Skin of body (tissue), 2 donors: Measurements from ENCODE around the gene PHKG2. TPM values are rescaled to one million over a fixed set of nuclear protein-coding genes. Genes with fewer than 3 reads are reported as not detected.

Experiments
- DNase-seq: peaks from one replicate; lab custom pipeline; 2025; lab: John Stamatoyannopoulos, UW
- total RNA-seq: library from RNA; depleted of rRNA; stranded (reverse); fragments of >200 nt; gene quantifications from one replicate; pipeline ENCODE4 v1.2.3, GENCODE V29; 2014

PHKG2 gene
- total RNA-seq, 1 donor from 2014 or later = 13.6 TPM

DNA sequence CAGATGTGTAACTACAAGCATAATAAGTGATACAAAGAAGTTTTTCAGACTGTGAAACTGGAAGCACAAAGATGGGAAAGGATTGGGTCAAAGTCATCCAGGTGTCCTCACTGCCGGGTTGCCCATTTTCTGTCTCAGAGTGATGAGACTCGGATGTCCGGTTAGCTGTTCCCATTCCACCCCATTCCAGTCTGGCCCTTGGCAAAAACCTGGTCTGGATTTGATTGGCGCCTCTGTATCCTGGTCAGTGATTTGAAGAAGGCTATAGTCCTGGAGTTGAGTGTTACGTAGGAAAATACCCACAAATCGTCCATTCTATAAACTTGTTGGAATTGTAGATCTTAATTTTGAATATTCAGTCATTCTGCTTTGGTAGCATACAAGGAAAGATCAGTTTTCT, 19.9 kb upstream of the PHKG2 start:
- no peak for DNase-seq

DNA sequence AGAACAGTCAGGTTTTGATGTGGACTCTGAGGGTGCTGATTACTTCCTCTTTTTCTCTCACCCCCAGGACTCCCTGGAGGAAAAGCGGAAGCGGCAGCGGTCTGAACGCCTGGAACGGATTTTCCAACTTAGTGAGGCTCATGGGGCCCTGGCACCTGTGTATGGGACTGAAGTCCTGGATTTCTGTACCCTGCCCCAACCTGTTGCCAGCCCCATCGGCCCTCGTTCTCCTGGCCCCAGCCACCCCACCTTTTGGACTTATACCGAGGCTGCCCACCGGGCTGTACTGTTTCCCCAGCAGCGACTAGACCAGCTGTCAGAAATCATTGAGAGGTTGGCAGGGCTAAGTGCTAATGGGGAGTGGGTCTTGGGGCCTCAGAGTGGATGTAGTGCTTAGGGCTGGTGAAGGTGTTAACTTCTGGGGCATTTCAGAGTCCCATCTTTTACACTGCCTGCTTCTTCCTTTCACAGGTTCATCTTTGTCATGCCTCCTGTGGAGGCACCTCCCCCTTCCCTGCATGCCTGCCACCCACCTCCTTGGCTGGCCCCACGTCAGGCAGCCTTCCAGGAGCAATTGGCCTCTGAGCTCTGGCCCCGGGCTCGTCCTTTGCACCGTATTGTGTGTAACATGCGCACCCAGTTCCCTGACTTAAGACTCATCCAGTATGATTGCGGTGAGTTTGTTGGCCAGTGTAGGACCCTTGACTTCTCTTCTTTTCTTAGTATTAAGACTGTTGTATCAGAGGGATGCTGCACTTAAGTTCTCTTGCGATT, 19.1 kb upstream of the PHKG2 start:
- no peak for DNase-seq

DNA sequence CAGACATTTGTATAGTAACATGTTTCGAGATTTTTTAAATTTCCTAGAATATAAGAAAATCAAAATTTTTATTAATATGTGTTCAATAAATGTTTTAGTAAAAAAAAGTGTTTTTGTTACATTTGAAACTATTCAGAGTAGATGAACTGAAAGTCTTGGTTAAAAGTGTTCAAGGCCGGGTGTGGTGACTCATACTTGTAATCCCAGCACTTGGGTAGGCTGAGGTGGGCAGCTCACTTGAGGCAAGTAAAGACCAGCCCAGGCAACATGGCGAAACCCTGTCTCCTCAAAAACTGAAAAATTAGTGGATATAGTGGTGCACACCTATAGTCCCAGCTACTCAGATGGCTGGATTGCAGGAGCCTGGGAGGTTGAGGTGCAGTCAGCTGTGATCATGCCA, 16.8 kb upstream of the PHKG2 start:
- DNase-seq = no peak

DNA sequence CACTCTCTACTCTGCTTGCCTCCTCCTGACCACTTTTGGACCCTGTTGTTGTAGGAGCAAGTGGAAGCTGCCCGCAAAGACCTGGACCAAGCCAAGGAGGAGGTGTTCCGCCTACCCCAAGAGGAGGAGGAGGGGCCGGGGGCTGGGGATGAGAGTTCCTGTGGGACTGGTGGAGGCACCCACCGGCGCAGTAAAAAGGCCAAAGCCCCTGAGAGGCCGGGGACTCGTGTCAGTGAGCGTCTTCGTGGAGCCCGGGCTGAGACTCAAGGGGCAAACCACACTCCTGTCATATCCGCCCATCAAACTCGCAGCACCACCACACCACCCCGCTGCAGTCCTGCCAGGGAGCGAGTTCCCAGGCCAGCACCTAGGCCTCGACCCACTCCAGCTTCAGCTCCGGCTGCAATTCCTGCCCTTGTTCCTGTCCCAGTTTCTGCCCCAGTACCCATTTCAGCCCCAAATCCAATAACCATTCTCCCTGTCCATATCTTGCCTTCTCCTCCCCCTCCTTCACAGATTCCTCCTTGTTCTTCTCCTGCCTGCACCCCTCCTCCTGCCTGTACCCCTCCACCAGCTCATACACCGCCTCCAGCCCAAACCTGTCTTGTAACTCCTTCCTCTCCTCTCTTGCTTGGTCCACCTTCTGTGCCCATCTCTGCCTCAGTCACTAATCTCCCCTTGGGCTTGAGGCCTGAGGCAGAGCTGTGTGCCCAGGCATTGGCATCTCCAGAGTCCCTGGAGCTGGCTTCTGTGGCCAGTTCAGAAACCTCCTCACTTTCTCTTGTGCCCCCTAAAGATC, 11.0 kb upstream of the PHKG2 start:
- DNase-seq = no peak

DNA sequence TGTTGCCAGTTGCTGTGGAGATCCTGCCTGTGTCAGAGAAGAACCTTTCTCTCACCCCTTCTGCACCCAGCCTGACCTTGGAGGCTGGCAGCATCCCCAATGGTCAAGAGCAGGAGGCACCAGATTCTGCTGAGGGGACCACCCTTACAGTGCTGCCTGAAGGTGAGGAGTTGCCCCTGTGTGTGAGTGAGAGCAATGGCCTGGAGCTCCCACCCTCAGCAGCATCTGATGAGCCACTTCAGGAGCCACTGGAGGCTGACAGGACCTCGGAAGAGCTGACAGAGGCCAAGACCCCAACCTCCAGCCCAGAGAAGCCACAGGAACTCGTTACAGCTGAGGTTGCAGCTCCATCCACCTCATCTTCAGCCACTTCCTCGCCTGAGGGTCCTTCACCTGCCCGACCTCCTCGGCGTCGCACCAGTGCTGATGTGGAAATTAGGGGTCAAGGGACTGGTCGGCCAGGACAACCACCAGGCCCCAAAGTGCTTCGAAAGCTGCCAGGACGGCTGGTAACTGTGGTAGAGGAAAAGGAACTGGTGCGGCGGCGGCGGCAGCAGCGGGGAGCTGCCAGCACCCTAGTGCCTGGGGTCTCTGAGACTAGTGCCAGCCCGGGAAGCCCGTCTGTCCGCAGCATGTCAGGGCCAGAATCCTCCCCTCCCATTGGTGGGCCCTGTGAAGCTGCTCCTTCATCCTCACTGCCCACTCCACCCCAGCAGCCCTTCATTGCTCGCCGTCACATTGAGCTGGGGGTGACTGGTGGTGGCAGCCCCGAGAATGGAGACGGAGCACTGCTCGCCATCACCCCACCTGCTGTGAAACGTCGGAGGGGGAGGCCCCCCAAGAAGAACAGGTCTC, 10.2 kb upstream of the PHKG2 start:
- no peak for DNase-seq

DNA sequence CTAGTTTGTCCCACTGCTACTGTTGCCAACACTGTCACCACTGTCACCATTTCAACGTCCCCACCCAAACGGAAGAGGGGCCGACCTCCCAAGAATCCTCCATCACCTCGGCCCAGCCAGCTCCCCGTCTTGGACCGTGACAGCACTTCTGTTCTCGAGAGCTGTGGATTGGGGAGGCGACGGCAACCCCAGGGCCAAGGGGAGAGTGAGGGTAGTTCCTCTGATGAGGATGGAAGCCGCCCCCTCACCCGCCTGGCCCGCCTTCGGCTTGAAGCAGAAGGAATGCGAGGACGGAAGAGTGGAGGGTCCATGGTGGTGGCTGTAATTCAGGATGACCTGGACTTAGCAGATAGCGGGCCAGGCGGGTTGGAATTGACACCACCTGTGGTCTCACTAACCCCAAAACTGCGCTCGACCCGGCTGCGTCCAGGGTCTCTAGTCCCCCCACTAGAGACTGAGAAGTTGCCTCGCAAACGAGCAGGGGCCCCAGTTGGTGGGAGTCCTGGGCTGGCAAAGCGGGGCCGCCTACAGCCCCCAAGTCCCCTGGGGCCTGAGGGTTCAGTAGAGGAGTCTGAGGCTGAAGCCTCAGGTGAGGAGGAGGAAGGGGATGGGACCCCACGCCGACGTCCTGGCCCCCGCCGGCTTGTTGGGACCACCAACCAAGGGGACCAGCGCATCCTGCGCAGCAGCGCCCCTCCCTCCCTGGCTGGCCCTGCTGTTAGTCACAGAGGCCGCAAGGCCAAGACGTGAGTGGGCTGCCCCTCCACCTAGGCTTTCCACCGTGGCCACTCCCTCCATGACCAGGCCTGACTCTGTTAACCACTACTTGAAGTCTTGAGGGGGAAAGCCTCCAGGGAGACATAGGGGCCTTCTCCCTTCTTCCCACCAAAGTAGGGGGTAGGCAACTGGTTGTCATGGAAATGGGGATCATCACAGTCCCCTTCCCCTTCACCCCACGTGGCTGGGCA, 9.0 kb upstream of the PHKG2 start:
- no peak for DNase-seq

DNA sequence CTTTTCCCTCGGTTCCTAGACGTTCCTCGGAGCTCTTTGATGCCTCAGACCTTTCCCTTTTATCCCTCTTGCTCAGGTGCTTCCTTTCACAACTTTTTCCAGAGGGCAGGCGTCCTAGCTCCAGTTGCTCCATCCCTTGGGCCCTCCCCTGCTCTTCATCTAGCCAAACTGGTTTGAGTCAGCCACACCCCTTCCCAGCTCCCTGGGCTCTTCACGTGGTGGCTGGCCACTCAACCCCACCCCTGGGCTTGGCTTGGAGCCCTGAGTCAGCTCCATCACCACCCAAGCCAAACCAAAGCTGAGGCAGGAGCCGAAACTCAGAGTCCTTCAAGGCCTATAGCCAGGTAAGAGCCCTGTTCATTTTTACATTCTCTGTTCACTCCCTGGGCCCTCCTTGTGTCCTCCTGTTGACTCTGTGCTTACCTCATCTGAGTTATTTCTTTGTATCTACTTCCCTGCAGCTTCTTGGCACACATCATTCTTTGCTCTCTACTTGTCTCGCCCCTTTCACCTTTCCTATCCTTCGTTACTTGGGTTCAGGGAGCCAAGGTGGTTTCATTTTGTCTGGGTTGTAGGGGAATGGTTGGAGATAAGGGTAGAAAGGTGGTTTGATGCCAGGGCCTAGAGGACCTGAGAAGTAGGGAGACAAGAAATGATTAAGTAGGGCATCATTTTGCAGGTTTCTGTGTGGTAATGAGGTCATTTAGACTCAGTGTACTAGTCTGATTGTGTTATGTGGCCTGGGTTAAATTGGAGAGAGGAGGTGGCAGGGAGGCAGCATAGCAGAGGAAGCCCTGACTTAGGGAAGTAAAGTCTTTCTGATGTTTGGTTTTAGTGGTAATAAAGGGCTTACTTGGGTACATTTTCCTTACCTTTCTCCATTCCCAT, 7.6 kb upstream of the PHKG2 start:
- no peak for DNase-seq

DNA sequence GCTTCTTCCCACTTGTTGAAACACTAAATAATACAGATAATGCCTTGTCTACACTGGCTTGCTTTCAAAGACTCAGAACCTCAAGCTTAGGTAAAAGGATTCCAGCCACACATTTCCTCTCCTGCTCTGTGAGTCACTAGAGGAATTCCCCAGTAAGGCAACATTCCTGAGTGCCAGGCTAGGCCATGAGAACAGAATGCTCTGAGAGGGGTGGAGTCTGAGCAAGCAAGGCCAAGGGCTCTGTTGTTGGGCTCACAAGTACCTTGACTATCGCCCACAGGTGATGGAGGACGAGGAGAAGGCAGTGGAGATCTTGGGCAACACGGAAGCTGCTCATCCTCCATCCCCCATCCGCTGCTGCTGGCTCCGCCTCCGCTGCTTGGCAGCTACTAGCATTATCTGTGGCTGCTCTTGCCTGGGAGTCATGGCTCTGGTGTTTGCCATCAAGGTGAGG, 6.7 kb upstream of the PHKG2 start:
- DNase-seq = no peak

DNA sequence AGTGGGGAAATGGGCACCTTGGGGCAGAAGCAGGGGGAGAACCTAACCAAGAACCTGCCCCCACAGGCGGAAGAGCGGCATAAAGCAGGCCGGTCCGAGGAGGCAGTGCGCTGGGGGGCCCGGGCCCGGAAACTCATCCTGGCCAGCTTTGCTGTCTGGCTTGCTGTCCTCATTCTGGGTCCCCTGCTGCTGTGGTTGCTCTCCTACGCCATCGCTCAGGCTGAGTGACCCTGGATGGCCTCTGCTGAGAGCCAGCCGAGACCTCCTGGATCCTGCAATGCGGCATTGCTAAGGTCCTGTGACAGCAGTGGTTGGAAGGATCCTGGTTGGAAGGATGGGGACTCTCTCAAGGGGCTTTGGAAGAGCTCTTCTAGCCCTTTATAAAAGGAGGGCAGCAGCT, 4.5 kb upstream of the PHKG2 start:
- no peak for DNase-seq

DNA sequence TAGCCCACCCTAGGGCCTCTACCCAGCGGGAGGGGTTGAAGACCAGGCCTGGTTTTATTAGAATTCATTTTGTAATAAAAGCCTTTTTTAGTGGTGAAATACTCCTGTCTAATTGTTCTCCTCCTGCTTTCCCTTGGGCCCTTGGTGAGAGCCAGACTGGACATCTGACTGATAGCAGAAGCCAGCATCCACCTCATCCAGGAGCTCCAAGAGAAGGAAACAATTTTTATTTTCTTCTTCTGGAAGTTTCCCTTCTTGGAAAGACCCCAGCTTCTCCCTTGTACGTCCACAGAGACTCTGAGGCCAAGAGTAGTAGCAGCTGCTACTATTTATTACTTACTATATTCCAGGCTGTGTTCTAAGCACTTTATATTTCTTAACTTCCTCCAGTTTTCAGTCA, 4.0 kb upstream of the PHKG2 start:
- no peak for DNase-seq

DNA sequence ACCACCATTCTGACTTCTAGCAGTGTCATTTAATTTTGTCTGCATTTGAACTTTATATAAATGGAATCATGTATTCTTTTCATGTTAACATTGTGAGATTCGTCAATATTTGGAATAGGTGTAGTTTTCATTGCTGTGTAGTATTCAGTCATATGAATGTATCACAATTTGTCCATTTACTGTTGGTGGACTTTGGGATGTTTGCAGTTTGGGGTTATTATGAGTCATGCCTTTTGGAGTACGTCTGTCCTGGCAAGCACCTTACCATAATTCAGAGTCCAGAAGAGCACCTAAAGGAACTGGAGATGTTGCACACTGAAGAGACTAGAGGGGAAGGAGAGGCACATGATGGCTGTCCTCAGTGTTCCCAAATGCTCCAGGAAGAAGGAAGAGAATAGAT, 3.1 kb upstream of the PHKG2 start:
- no peak for DNase-seq

DNA sequence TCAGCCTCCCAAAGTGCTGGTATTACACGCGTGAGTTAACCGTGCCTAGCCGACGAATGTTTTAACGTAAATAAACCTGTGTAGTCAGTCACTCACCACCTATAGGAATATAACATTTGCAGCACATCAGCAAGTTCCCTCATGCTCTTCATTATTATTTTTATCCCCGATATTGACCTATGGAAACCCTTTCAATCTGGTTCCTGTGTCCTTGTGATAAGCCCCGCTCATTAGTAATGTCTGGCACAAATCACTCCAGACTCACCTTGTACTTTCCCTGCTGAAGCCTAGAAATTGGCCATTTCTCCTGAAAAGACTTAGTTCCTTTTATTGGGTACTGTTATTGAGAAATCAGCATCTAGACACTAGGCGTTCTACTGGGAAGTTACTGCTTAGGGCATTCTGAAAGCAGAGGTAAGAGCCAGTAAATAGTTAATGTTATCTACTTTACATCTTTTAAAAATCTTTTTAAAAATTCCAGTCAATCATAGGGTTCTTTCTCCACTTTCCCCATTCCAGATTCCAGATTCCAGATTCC, 1.5 kb upstream of the PHKG2 start:
- no peak for DNase-seq

DNA sequence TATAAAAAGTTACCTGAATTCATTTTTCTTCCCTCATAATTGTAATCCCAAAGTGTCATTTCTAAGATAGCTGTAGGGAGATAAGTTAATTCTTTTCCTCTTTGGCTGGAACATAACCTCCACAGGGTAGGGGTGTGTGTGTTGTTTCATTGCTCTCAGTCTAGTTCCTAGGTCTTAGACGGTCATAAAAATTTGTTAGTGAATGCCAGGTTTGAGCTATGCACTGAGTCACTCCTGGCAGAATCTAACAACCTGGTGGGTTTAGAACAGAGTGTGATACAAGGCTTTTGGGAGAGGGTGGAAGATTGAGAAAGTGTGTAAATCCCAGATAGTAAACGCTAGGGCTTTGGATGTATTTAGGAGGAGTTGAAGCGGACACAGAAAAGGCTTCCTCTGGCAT, 894 bp upstream of the PHKG2 start:
- DNase-seq = no peak

DNA sequence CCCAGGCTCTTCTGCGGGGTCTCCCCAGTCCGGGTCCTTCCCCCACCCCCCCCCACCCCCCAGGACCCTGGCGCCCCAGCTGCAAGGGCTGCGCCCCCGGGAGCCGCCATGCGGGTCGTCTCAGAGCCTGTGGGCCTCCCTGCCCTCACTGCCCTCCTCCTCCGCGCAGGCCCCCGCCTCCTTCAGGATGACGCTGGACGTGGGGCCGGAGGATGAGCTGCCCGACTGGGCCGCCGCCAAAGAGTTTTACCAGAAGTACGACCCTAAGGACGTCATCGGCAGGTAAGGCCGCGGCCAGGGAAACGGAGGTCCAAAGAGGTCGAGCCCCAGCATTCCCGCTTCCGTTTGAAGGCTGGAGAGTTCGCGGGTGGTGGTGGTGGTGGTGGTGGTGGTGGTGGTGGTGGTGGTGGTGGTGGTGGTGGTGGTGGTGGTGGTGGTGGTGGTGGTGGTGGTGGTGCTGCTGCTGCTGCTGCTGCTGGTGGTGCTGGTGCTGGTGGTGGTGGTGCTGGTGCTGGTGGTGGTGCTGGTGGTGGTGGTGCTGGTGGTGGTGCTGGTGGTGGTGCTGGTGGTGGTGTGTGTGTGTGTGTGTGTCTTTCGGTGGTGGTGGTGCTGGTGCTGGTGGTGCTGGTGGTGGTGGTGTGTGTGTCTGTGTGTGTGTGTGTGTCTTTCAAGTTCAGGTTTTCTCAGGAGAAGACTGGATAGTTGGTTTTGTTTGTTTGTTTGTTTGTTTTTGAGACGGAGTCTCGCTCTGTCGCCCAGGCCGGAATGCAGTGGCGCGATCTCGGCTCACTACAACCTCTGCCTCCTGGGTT, 615 bp downstream of the PHKG2 start:
- DNase-seq = no peak

DNA sequence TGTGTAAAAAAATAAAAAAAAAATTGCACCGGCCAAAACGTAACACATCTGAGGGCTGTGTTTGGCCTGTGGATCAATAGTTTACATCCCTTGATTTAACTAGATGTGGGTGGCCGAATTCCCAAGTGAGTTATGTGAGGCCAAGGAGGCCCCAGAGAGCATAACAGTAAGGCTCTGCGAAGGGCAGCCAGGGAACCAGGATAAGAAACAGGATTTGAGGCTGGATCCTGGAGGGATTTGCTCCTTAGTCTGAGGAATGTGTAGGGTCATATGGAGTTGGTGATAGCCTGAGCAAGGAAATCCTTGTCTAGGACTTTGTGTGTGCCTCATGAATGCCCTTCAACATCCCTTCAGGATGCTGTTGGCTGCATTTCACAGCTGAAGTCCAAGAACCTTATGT, 2.0 kb downstream of the PHKG2 start:
- DNase-seq = no peak

DNA sequence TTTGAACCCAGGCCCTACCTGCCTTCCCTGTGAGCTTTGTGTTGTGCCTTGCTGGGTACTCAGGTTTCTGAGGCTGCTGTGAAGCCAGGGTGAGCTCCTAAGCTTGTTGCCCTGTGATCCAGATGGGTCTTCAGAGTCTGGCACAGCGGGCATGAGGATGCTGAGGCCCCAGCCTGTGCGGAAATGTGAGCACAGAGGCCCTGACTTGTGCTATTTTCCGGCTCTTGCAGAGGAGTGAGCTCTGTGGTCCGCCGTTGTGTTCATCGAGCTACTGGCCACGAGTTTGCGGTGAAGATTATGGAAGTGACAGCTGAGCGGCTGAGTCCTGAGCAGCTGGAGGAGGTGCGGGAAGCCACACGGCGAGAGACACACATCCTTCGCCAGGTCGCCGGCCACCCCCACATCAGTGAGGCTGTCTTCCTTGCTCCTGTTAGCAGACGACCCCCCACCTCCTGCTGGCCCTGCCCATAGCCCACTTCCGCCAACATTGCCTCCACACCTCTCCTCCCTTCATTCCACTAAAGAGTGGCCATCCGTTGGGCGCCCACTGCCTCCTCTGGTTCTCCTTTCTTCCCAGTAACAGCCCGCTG, 2.7 kb downstream of the PHKG2 start:
- no peak for DNase-seq

DNA sequence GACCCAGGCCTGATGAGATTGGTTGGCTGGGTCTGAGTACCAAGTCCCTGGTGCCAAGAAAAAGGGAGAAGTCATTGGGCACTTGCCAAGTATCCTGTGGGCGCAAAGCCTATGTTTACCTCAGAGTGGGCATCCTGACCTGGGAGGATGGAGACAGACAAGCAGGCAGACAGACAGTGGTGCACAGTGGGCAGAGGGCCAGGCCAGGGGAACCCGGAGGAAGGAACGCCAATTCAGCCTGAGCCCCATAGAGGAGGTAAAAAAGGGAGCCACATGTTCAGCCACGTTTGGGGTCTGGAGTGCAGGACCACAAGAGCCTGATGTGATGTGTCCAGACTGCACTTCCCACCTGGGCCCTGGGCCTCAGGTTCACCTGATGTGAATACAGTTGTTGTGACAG, 5.4 kb downstream of the PHKG2 start:
- no peak for DNase-seq
